GM18526 (cell line): ENCODE measurements around the gene ERP27.

Experiments used
- POLR2A ChIP-seq: IDR thresholded peaks from 3 replicates; pipeline ENCODE4 v1.6.1; 2011; ENCODE audit not compliant: insufficient read length; ENCODE audit errors: extremely low read depth

ERP27 gene

DNA sequence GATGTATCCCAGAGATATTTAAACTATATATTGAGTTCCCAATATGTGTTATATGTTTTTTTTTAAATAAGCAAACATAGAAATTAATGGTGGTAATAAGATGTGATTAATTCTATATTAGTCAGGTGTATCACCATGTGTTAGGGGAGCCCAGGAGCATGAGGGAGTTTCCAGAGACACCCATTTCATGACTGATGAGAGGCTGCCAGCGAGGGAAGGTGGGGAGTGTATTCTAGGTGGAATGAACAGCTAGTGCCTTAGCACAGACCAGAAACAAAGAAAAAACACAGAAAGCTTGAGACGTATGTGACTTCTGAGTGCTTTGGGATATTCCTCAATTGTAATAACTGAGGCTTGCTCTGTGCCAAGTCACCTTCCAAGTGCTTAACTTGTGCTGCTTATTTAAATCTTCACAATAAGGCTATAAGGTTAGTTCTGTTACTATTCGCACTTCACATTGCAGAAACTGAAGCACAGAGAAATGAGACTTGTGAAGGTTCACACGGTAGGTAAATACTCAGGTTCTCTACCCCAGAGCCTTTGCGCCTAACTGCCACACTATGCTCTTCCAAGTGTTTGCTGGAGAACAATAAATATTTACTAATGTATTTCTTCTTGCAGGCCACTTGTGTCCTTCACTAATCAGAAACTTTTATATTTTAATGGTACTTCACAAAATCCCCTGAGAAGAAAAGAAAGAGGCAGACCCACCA is 34.8 kb downstream of the ERP27 start:
- TF ChIP-seq POLR2A: no peak

GRCh38 chr12:14902465-14902864 is 35.9 kb downstream of the ERP27 start:
- TF ChIP-seq POLR2A: no peak

- no peak for TF ChIP-seq POLR2A
Observed at GRCh38 chr12:14901228-14901562, 37.1 kb downstream of the ERP27 start.

DNA sequence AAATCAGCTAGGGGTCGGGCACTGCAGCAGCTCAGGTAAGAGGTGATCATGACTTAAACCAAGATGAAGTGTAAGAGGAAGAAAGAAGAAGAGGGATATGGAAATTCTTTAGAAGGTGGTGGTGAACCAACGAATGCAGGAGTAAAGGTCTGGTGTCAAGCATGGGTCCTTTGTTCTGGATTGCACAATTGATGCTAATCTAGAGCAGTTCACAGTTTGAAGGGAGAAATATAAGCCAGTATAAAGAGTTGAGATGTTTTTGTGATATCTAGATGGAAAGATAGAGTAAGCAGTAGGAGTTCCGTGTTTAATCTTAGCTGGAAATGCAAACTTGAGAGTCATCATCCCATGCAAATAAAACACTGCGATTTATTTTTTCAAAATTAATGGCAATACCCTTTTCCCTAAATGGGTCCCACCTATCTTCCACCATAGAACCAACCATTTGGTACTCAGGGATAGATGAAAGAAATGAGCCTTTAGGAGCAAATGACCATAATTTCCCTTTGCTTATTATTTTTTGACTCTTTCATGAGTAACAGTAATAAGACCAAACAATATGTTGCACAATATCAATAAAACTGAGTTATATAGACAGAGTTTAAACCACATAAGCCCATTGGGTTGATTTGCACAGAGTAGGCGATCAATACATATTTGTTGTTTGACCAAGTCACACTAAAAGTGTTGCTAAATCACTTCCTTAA is 37.7 kb downstream of the ERP27 start:
- no peak for TF ChIP-seq POLR2A

DNA sequence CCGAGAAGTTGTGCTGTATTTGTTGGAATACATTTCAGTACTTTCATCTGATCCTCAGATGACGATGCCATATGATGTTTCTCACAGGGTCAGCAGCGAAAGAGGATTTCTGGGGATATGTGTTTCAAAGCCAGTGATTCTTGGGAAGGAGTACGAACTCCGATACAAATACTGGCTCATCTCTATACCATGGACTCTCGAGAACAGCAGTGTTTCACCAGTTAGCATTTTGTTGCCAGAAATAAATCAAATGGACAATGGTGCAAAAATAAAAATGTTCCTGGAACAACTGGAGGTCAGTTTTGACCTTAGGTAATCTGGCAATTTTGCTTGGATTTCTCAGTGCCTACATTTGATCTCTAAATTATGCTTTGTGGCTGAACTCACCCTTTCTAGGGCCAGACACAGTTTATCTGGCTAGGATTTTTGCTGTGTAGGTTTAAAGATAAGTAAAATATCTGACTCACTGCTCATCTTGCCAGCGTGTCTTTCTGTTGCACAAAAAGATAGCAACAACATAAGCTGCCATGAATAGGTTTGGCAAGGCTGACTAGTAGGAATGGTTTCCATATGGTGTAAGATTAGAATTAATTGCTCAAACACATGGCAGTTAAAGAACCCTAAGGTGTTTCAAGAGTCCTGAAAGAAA is 41.7 kb downstream of the ERP27 start:
- no peak for TF ChIP-seq POLR2A

GRCh38 chr12:14893506-14894250 is 44.7 kb downstream of the ERP27 start:
- no peak for TF ChIP-seq POLR2A

DNA sequence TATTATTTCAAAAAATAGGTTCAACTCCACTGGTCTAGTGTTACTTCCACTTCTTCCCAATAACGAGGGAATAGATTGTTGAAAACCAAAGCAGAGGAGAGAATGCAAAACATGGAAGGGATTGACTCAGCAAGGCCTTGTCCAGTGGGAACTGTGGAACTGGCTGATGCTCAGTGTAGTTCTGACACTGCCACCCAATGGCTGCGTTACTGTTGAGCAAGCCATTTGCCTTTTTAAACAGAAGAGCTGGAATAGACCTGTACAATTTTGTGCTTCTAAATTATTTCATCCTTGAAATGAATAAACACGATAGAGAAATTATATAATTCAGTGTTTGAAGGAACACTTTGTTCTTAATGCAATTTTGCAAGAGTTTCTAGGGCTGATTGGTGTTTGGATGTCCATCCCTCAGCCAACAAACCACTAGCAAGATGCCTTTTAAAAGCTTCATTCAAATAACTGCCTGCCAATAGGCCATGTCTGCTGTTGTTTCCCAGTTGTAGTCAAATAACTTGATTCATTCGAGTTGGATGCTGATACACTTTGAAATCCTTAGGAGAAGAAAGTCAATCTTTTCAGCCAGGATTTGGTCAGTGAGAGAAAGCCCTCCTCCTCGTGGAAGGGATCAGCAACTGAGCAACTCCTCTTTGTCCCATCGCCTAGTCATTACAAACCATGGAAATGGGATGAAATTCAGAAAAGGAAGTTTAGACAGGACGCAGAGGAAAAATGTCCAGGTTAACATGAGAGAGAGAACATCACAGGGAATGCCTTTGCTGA is 45.4 kb downstream of the ERP27 start:
- TF ChIP-seq POLR2A: no peak

GRCh38 chr12:14890701-14891100 is 47.6 kb downstream of the ERP27 start:
- no peak for TF ChIP-seq POLR2A

DNA sequence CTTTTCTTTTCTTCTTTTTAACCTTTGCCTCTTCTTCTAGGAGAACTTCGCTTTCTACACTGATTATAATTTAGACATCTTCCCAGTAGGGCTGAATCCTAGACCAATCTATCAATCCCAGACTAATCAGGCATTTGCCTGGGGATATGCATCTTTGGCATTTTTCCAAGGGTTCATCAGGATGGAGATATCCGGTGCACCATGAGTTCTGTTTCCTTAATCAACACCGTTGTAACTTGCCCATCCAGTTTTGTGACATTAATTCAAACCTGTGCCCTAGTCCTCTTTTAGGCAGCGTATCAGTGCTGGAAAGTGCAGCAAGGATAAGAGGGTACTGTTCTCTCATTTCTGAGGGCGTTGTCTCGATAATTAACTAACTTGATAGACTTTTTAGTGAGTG is 52.1 kb downstream of the ERP27 start:
- TF ChIP-seq POLR2A: no peak

GRCh38 chr12:14885718-14886221 is 52.6 kb downstream of the ERP27 start, which contains the start of gene MGP:
MGP (minus strand) TSS chr12:14885854; CDS start chr12:14885791, 63 bp downstream.
- TF ChIP-seq POLR2A: no peak

- TF ChIP-seq POLR2A: no peak
Observed at GRCh38 chr12:14884458-14884878, 53.9 kb downstream of the ERP27 start.

DNA sequence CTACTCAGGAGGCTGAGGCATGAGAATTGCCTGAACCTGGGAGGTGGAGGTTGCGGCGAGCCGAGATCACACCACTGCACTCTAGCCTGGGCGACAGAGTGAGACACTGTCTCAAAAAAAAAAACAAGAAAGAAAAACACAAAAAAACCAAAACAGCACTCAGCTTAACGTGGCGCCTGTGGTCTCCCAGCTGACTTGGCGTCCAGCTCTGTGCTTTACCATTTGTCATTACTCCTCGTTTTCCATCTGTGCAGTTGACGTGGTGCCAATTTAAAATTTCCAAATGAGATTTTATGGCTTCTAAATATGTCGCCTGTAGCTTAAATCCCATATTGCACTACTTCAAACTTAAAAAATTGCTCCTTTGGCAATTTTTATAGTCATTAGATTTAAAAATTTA is 54.7 kb downstream of the ERP27 start:
- TF ChIP-seq POLR2A: no peak

DNA sequence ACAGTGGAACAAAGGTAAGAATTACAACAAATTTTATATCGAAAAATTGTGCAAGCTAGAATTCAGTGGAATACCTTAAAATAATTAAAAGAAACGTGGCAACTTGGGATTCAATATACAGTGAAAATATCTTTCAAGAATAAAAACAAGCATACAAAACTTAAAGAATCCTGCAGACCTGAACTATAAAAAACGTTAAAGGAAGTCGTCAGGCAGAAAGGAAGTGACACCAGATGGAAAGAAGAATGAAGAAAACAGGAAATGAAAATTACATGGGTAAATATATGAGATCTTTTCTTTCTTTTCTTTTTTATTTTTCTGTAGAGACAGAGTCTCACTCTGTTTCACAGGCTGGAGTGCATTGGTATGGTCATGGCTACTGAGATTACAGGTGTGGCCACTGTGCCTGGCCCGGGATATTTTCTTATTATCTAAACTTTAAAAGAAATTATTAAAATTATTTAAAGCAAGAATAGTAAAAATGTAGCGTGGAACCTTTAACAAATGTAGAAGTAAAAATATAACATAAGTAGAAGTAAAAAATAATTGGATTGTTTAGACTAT is 57.4 kb downstream of the ERP27 start:
- TF ChIP-seq POLR2A: no peak

DNA sequence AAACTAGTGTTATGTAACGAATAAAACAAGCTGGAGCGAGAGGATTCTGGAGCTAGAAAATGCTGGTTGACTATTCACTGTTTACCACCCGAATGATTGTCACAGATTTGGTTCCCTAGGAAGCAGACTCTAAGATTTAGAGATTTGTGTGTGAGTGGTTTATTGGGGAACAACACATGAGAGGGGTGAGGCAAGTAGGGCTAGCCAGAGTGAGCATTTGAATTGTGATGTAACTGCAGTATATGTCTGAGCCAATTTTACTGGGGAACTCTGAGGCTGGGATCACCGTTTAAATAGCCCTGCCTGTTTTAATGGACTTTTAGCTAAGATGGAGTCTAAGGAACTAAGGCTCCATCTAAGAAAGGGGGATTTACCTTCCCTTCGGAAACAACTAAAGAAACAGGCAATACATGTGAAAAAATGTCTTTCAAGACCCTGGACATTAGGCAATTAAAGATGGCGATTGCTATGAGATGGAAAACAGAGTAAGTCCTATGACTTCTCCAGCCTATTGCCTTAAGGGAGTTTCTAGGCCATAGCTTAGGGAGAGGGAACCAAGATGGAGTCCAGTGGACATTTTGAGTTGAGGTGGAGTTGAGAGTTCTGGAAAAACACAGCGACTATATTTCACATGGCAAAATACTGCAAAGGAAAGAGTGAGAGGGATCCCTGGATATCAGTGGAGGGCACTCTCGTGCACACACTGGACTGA is 59.0 kb downstream of the ERP27 start:
- no peak for TF ChIP-seq POLR2A

DNA sequence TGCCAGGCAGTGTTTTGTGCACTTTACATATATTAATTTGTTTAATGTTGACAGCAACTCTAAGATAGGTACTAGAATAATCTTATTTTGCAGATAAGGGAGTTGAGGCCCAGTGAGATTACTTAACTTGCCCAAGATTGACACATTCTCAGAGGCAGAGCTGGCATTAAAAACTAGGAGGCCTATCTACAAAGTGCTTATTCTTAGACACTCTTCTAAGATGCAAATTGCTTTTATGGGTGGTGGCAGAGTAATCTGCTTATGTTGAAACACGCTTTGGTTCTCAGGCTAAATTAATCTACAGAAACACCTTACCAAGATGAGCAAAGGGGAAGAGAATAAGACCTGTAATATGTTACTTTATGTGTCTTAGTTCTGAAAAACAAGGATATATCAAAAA is 59.8 kb downstream of the ERP27 start:
- TF ChIP-seq POLR2A: no peak
